SK-N-SH treated with all-trans-retinoic acid at 6 μM for 48 hours (cell line): ENCODE measurements around the gene KLHL14.

Source experiments
- BACH2 ChIP-seq: fragments of 250-450 bp; sonication (Bioruptor Pico); IDR thresholded peaks from 2 replicates; pipeline ENCODE4 v1.9.0; 2021; ENCODE audit warnings: mild to moderate bottlenecking, borderline replicate concordance
- CREB5 ChIP-seq: fragments of 250-450 bp; sonication (Bioruptor Pico); IDR thresholded peaks from 2 replicates; pipeline ENCODE4 v1.5.1; 2020; ENCODE audit warnings: low read depth, mild to moderate bottlenecking, moderate library complexity
- ISL1 ChIP-seq: fragments of 250-450 bp; sonication (Bioruptor Pico); IDR thresholded peaks from 2 replicates; pipeline ENCODE4 v2.1.2; 2022; ENCODE audit warnings: mild to moderate bottlenecking, moderate library complexity
- PATZ1 ChIP-seq: fragments of 250-450 bp; sonication (Bioruptor Pico); IDR thresholded peaks from 2 replicates; pipeline ENCODE4 v1.8.0; 2020; ENCODE audit warnings: mild to moderate bottlenecking, moderate library complexity, borderline replicate concordance
- PPARA ChIP-seq: fragments of 250-450 bp; sonication (Bioruptor Pico); IDR thresholded peaks from 2 replicates; pipeline ENCODE4 v1.5.0; 2020; ENCODE audit warnings: mild to moderate bottlenecking, borderline replicate concordance
- RARB ChIP-seq: fragments of 250-450 bp; sonication (Bioruptor Pico); IDR thresholded peaks from 2 replicates; pipeline ENCODE4 v1.8.0; 2021; ENCODE audit warnings: mild to moderate bottlenecking, moderate library complexity
- SNAI2 ChIP-seq: fragments of 250-450 bp; sonication (Bioruptor Pico); IDR thresholded peaks from 2 replicates; pipeline ENCODE4 v1.5.0; 2020; ENCODE audit warnings: mild to moderate bottlenecking, moderate library complexity
- TCF4 ChIP-seq: fragments of 250-450 bp; sonication (Bioruptor Pico); IDR thresholded peaks from 2 replicates; pipeline ENCODE4 v1.8.0; 2021; ENCODE audit warnings: mild to moderate bottlenecking, moderate library complexity, borderline replicate concordance
- TSHZ2 ChIP-seq: fragments of 250-450 bp; sonication (Bioruptor Pico); IDR thresholded peaks from 2 replicates; pipeline ENCODE4 v1.5.0; 2020; ENCODE audit warnings: mild to moderate bottlenecking, moderate library complexity
- ZFP3 ChIP-seq: fragments of 250-450 bp; sonication (Bioruptor Pico); IDR thresholded peaks from 2 replicates; pipeline ENCODE4 v1.5.0; 2020; ENCODE audit warnings: mild to moderate bottlenecking, moderate library complexity
- ZFP30 ChIP-seq: fragments of 450-650 bp; formaldehyde crosslinking; IDR thresholded peaks from 2 replicates; pipeline ENCODE4 v1.5.0; 2022; ENCODE audit warnings: mild to moderate bottlenecking, moderate library complexity
- ZNF70 ChIP-seq: fragments of 450-650 bp; formaldehyde crosslinking; IDR thresholded peaks from 2 replicates; pipeline ENCODE4 v1.5.0; 2020; ENCODE audit warnings: mild to moderate bottlenecking, moderate library complexity
- ZNF8 ChIP-seq: fragments of 450-650 bp; formaldehyde crosslinking; IDR thresholded peaks from 2 replicates; pipeline ENCODE4 v1.5.0; 2020; ENCODE audit warnings: mild to moderate bottlenecking, moderate library complexity

GRCh38 chr18:32735781-32736180 is 37.0 kb downstream of the KLHL14 start:
- TF ChIP-seq RARB (CRISPR knock-in tag) (no peak), ZNF70 (CRISPR knock-in tag) (no peak), CREB5 (CRISPR knock-in tag) (no peak), ZFP3 (CRISPR knock-in tag) (no peak), ISL1 (CRISPR knock-in tag) (no peak), PPARA (CRISPR knock-in tag) (no peak), ZFP30 (no peak), ZNF8 (CRISPR knock-in tag) (no peak), PATZ1 (no peak), TSHZ2 (CRISPR knock-in tag) (no peak), TCF4 (CRISPR knock-in tag) (no peak), SNAI2 (CRISPR knock-in tag) (no peak), BACH2 (CRISPR knock-in tag) (no peak)
